GM23248 (cell line): Measurements from ENCODE around the gene RHOB. TPM values are rescaled to one million over a fixed set of nuclear protein-coding genes. Genes with fewer than 3 reads are reported as not detected.

Experiments used
- DNase-seq: peaks from one replicate; pipeline ENCODE4 v3.0.0-alpha.2; 2015
- H2AFZ ChIP-seq: fragments of 200-600 bp; sonication (generic); 2 replicates; pipeline ENCODE4 v1.6.1; 2016; ENCODE audit warnings: antibody characterized with exemption
- H3F3A ChIP-seq: fragments of 200-600 bp; sonication (generic); 2 replicates; pipeline ENCODE4 v1.6.1; 2016; ENCODE audit warnings: mild to moderate bottlenecking, antibody characterized with exemption, mixed run types; ENCODE audit not compliant: insufficient read depth
- H3K27ac ChIP-seq: fragments of 200-600 bp; sonication (generic); 2 replicates; pipeline ENCODE4 v1.5.1; 2016; ENCODE audit warnings: mild to moderate bottlenecking
- H3K27me3 ChIP-seq: fragments of 200-600 bp; sonication (generic); replicated peaks from 2 replicates; pipeline ENCODE4 v1.6.1; 2016; ENCODE audit warnings: mild to moderate bottlenecking; ENCODE audit not compliant: insufficient read depth
- H3K36me3 ChIP-seq: fragments of 200-600 bp; sonication (generic); 2 replicates; pipeline ENCODE4 v1.6.1; 2016; ENCODE audit warnings: low read depth, mild to moderate bottlenecking
- H3K4me1 ChIP-seq: fragments of 200-600 bp; sonication (generic); 2 replicates; pipeline ENCODE4 v1.6.1; 2016; ENCODE audit warnings: mild to moderate bottlenecking; ENCODE audit not compliant: insufficient read depth
- H3K4me2 ChIP-seq: fragments of 200-600 bp; sonication (generic); one replicate; pipeline ENCODE4 v1.6.1; 2016; ENCODE audit warnings: mild to moderate bottlenecking; ENCODE audit not compliant: unreplicated experiment
- H3K4me3 ChIP-seq: fragments of 200-600 bp; sonication (generic); 2 replicates; pipeline ENCODE4 v1.5.1; 2016; ENCODE audit warnings: mild to moderate bottlenecking
- H3K79me2 ChIP-seq: fragments of 200-600 bp; sonication (generic); 2 replicates; pipeline ENCODE4 v1.6.1; 2016; ENCODE audit warnings: mild to moderate bottlenecking; ENCODE audit not compliant: insufficient read depth
- H3K9ac ChIP-seq: fragments of 200-600 bp; sonication (generic); 2 replicates; pipeline ENCODE4 v1.6.1; 2016; ENCODE audit warnings: mild to moderate bottlenecking
- H3K9me2 ChIP-seq: fragments of 200-600 bp; sonication (generic); 2 replicates; pipeline ENCODE4 v1.6.1; 2016; ENCODE audit warnings: mixed run types, mild to moderate bottlenecking, moderate library complexity; ENCODE audit not compliant: insufficient read depth
- H3K9me3 ChIP-seq: fragments of 200-600 bp; sonication (generic); one replicate; pipeline ENCODE4 v1.6.1; 2017; ENCODE audit warnings: low read depth
- H4K20me1 ChIP-seq: fragments of 200-600 bp; sonication (generic); 2 replicates; pipeline ENCODE4 v1.6.0; 2016; ENCODE audit not compliant: insufficient read depth
- EZH2 ChIP-seq: fragments of 200-600 bp; sonication (generic); IDR thresholded peaks from 2 replicates; pipeline ENCODE4 v1.6.1; 2018; ENCODE audit warnings: antibody characterized with exemption, mild to moderate bottlenecking; ENCODE audit not compliant: insufficient read depth, poor library complexity, severe bottlenecking
- EZH2phosphoT487 ChIP-seq: fragments of 200-600 bp; sonication (generic); IDR thresholded peaks from 2 replicates; pipeline ENCODE4 v1.6.1; 2018; ENCODE audit warnings: antibody characterized with exemption, moderate library complexity, mild to moderate bottlenecking, low read depth; ENCODE audit not compliant: insufficient read depth
- WGBS, 2 experiments: methylation state at CpG; one replicate each; pipeline ENCODE4 v1.1.6; 2015 to 2017; ENCODE audit warnings: low lambda C conversion rate in 2 of 2, low coverage in 1 of 2; ENCODE audit errors: missing lambda C conversion rate in 2 of 2; 5-methylcytosine and 5-hydroxymethylcytosine counted together
- in situ Hi-C: fragments of 300-500 bp; cut with MboI; formaldehyde crosslinking; loops from 2 replicates; pipeline ENCODE4 v1.15.0; 2020
- polyA plus RNA-seq: library from polyadenylated mRNA; unstranded; fragments of >200 nt; fragmentation: Nextera tagmentation; extraction: Ambion mirVana; gene quantifications from 2 replicates; pipeline ENCODE4 v1.2.1, GENCODE V29; 2016
- total RNA-seq: library from RNA; depleted of rRNA; stranded (reverse); fragments of >200 nt; shearing (Covaris generic); gene quantifications from 2 replicates; pipeline ENCODE4 v1.2.3, GENCODE V29; 2014

RHOB gene
- total and polyA plus RNA-seq, 2 experiments from 2014 or later: 45.6 to 303 TPM

- Histone ChIP-seq H3F3A (peaks cover 52% of the 10 kb centered on the region), H3K9me3 (no peaks in the 10 kb centered on the region), H3K4me2 (peak overlapping the region; percentile 96), H3K27ac (peak overlapping the region; percentile 89), H3K4me1 (peaks cover 46% of the 10 kb centered on the region), H3K4me3 (peak overlapping the region; percentile 95), H3K9ac (peak overlapping the region; percentile 94), H2AFZ (no peak overlapping the region), H3K9me2 (no peaks in the 10 kb centered on the region), H3K27me3 (no peaks in the 10 kb centered on the region), H3K79me2 (peaks cover 40% of the 10 kb centered on the region), H3K36me3 (peaks cover 8% of the 10 kb centered on the region), H4K20me1 (peaks cover 12% of the 10 kb centered on the region; the same call in 1 of the 2 replicates)
- TF ChIP-seq EZH2: no peak
- TF ChIP-seq EZH2phosphoT487: no peak
- WGBS, 2 experiments: 1% methylated on average over 71 to 78 of the region's 78 CpGs
- in situ Hi-C loops: no loop called here
- peak; percentile 77 for DNase-seq
These were observed 767 bp downstream of the RHOB start for GRCh38 chr2:20447437-20448245.

GRCh38 chr2:20448246-20448976 lies 1.5 kb downstream of the RHOB start:
- peak overlapping the region; percentile 89 for H3K27ac ChIP-seq
- H3K4me1 ChIP-seq: peaks cover 44% of the 10 kb centered on the region
- peaks cover 40% of the 10 kb centered on the region for H3K79me2 ChIP-seq
- WGBS, 2 experiments: 2 to 3% methylated on average over 20 to 26 of the region's 26 CpGs
- H3K9me2 ChIP-seq: no peaks in the 10 kb centered on the region
- H3K36me3 ChIP-seq: peaks cover 8% of the 10 kb centered on the region
- in situ Hi-C loops: no loop called here
- H4K20me1 ChIP-seq: peaks cover 12% of the 10 kb centered on the region; the same call in 1 of the 2 replicates
- H3K27me3 ChIP-seq: no peaks in the 10 kb centered on the region
- peak overlapping the region; percentile 94 for H3K9ac ChIP-seq
- no peak overlapping the region for H2AFZ ChIP-seq
- H3K9me3 ChIP-seq: no peaks in the 10 kb centered on the region
- H3K4me2 ChIP-seq: peak overlapping the region; percentile 96
- TF ChIP-seq EZH2 (no peak), EZH2phosphoT487 (no peak)
- peaks cover 51% of the 10 kb centered on the region for H3F3A ChIP-seq
- peak; percentile 59 for DNase-seq
- peak overlapping the region; percentile 95 for H3K4me3 ChIP-seq

GRCh38 chr2:20448977-20449306 lies 2.1 kb downstream of the RHOB start:
- peak overlapping the region; percentile 89 for H3K27ac ChIP-seq
- H3K27me3 ChIP-seq: no peaks in the 10 kb centered on the region
- H3K4me3 ChIP-seq: peak overlapping the region; percentile 95
- H3K4me1 ChIP-seq: peaks cover 39% of the 10 kb centered on the region
- H4K20me1 ChIP-seq: peaks cover 12% of the 10 kb centered on the region; the same call in 1 of the 2 replicates
- peak overlapping the region; percentile 96 for H3K4me2 ChIP-seq
- peaks cover 40% of the 10 kb centered on the region for H3K79me2 ChIP-seq
- H2AFZ ChIP-seq: no peak overlapping the region
- no peak for DNase-seq
- H3F3A ChIP-seq: peaks cover 45% of the 10 kb centered on the region
- in situ Hi-C loops: no loop called here
- WGBS, 2 experiments: 0 to 7% methylated on average over 1 of the region's 1 CpG
- no peak for TF ChIP-seq EZH2phosphoT487
- TF ChIP-seq EZH2: no peak
- peaks cover 8% of the 10 kb centered on the region for H3K36me3 ChIP-seq
- H3K9ac ChIP-seq: peak overlapping the region; percentile 94
- H3K9me3 ChIP-seq: no peaks in the 10 kb centered on the region
- no peaks in the 10 kb centered on the region for H3K9me2 ChIP-seq

GRCh38 chr2:20449501-20450200 lies 2.8 kb downstream of the RHOB start:
- H2AFZ ChIP-seq: no peak overlapping the region
- DNase-seq: peak; percentile 47
- peak overlapping the region; percentile 95 for H3K4me3 ChIP-seq
- peaks cover 38% of the 10 kb centered on the region for H3F3A ChIP-seq
- peaks cover 32% of the 10 kb centered on the region for H3K4me1 ChIP-seq
- peak overlapping the region; percentile 96 for H3K4me2 ChIP-seq
- H3K79me2 ChIP-seq: peaks cover 40% of the 10 kb centered on the region
- WGBS, 2 experiments: 41 to 50% methylated on average over 7 of the region's 7 CpGs
- peak overlapping the region; percentile 94 for H3K9ac ChIP-seq
- H3K27ac ChIP-seq: peak overlapping the region; percentile 89
- TF ChIP-seq EZH2phosphoT487: no peak
- no peaks in the 10 kb centered on the region for H3K9me2 ChIP-seq
- peaks cover 12% of the 10 kb centered on the region; the same call in 1 of the 2 replicates for H4K20me1 ChIP-seq
- no peaks in the 10 kb centered on the region for H3K9me3 ChIP-seq
- in situ Hi-C loops: loop anchor here (10.0 kb wide), 1 partner anchor 185 kb away; no protein-coding TSS in a partner anchor
- H3K36me3 ChIP-seq: peaks cover 8% of the 10 kb centered on the region
- no peaks in the 10 kb centered on the region for H3K27me3 ChIP-seq
